K562 (cell line): ENCODE results near the gene EGR1. TPM values are rescaled to one million over a fixed set of nuclear protein-coding genes. Genes with fewer than 3 reads are reported as not detected.

Source experiments
- BRF1 ChIP-seq: IDR thresholded peaks from 3 replicates; pipeline ENCODE4 v1.6.1; 2011; ENCODE audit warnings: borderline replicate concordance, mild to moderate bottlenecking; ENCODE audit not compliant: insufficient read length; ENCODE audit errors: extremely low read depth
- CBX3 ChIP-seq, 2 experiments: IDR thresholded peaks; 1 replicate in 1 of 2; 2 replicates in 1 of 2; pipeline ENCODE4 v1.6.1; 2012; ENCODE audit warnings: inconsistent platforms in 2 of 2, low read length in 2 of 2, borderline replicate concordance in 1 of 2, control low read depth in 1 of 2
- GATAD2B ChIP-seq: fragments of 450-650 bp; IDR thresholded peaks from 2 replicates; pipeline ENCODE4 v1.6.1; 2017; ENCODE audit warnings: mild to moderate bottlenecking, borderline replicate concordance
- KLF10 ChIP-seq: fragments of 250-450 bp; sonication (Bioruptor Pico); IDR thresholded peaks from 2 replicates; pipeline ENCODE4 v1.6.1; 2021; ENCODE audit warnings: matching md5 sums
- MGA ChIP-seq: fragments of 450-650 bp; IDR thresholded peaks from 2 replicates; pipeline ENCODE4 v1.6.1; 2016; ENCODE audit warnings: mild to moderate bottlenecking, moderate library complexity
- MITF ChIP-seq: IDR thresholded peaks from 2 replicates; pipeline ENCODE4 v1.6.1; 2014; ENCODE audit warnings: antibody characterized with exemption
- MTA1 ChIP-seq: fragments of 450-650 bp; IDR thresholded peaks from 2 replicates; pipeline ENCODE4 v1.6.1; 2017; ENCODE audit warnings: borderline replicate concordance
- NFATC3 ChIP-seq: fragments of 450-650 bp; IDR thresholded peaks from 2 replicates; pipeline ENCODE4 v1.6.1; 2017; ENCODE audit warnings: mild to moderate bottlenecking
- NONO ChIP-seq, 2 experiments: fragments of 200-400 bp in 1 of 2; fragments of 450-650 bp in 1 of 2; formaldehyde crosslinking in 1 of 2; IDR thresholded peaks; 2 replicates each; pipeline ENCODE4 v1.6.1; 2017; ENCODE audit warnings: low read depth in 2 of 2, mild to moderate bottlenecking in 2 of 2, moderate library complexity in 2 of 2, low read length in 1 of 2
- NRF1 ChIP-seq, 2 experiments: fragments of 450-650 bp; IDR thresholded peaks in 1 of 2; conservative IDR thresholded peaks in 1 of 2; 2 replicates each; pipeline ENCODE4 v1.6.1; 2014; ENCODE audit warnings: mild to moderate bottlenecking in 2 of 2
- POLR2G ChIP-seq: fragments of 200-400 bp; formaldehyde crosslinking; IDR thresholded peaks from 2 replicates; pipeline ENCODE4 v1.6.1; 2017; ENCODE audit warnings: low read depth, mild to moderate bottlenecking, antibody characterized with exemption, low read length, moderate library complexity
- SAP30 ChIP-seq: fragments of 200-600 bp; sonication (generic); IDR thresholded peaks from 2 replicates; pipeline ENCODE4 v1.6.1; 2012; ENCODE audit warnings: borderline replicate concordance, low read depth, mild to moderate bottlenecking, moderate library complexity, low read length, control low read depth, inconsistent platforms; ENCODE audit not compliant: insufficient read depth, poor library complexity, severe bottlenecking
- SMAD4 ChIP-seq: fragments of 250-450 bp; sonication (Bioruptor Pico); conservative IDR thresholded peaks from 2 replicates; pipeline ENCODE4 v1.8.0; 2021; ENCODE audit warnings: inconsistent platforms, mild to moderate bottlenecking, moderate library complexity
- ZC3H4 ChIP-seq: sonication (generic); formaldehyde crosslinking; IDR thresholded peaks from 2 replicates; pipeline ENCODE4 v1.9.0; 2021; ENCODE audit warnings: missing genetic modification reagents, borderline replicate concordance
- ZNF217 ChIP-seq: sonication (generic); formaldehyde crosslinking; IDR thresholded peaks from 2 replicates; pipeline ENCODE4 v1.8.0; 2022; ENCODE audit warnings: mild to moderate bottlenecking, missing genetic modification reagents
- polyA plus RNA-seq, 8 experiments: library from polyadenylated mRNA; depleted of rRNA in 4 of 8; stranded (reverse) in 5 of 8; unstranded in 3 of 8; fragments of >200 nt; fragmentation: Nextera tagmentation in 2 of 8; fragmentation: Illumina TruSeq in 1 of 8; extraction: Ambion mirVana in 2 of 8; extraction: Trizol in 1 of 8; gene quantifications; 2 replicates each; pipeline versions ENCODE4 v1.2.1 to v1.2.3, GENCODE V29; 2011 to 2014; ENCODE audit warnings: inconsistent platforms in 1 of 8, missing spikeins in 1 of 8
- total RNA-seq, 7 experiments: library from RNA; depleted of rRNA in 6 of 7; stranded (reverse); fragments of >200 nt in 6 of 7; fragmentation: Illumina TruSeq in 2 of 7; extraction: Trizol in 2 of 7; gene quantifications; 2 replicates each; pipeline versions ENCODE4 v1.2.1 to v1.2.3, GENCODE V29; 2011 to 2021; ENCODE audit warnings: low replicate concordance in 1 of 7

EGR1 gene
- total and polyA plus RNA-seq, 9 of the 15 experiments (the other 6 are each of a cell fraction or from before 2014, with no cell fraction given) = 1.3 to 132 (median 21.5) TPM

GRCh38 chr5:138438724-138439476 is 26.4 kb upstream of the EGR1 start, which contains the start of gene REEP2 (continued):
- peak in 1 of 2 experiments; percentile 55; a peak in 1 of 4 replicates for TF ChIP-seq NONO (IDR thresholded peaks at IDR 0.05; ENCODE audit: low read depth in 2 of 2, low read length in 1 of 2)
- no peak for TF ChIP-seq MGA
- no peak for TF ChIP-seq CBX3 (IDR thresholded peaks at IDR 0.05; ENCODE audit: borderline replicate concordance in 1 of 2, low read length in 2 of 2)
- no peak for TF ChIP-seq MTA1
- peak; percentile 76 for TF ChIP-seq GATAD2B
- TF ChIP-seq KLF10 (CRISPR knock-in tag) = no peak
- peak; percentile 47 for TF ChIP-seq POLR2G
- TF ChIP-seq BRF1 = no peak
- no peak for TF ChIP-seq NFATC3
- no peak for TF ChIP-seq ZNF217 (CRISPR knock-in tag)
- TF ChIP-seq SAP30 = no peak
- peak; percentile 90 for TF ChIP-seq SMAD4
- TF ChIP-seq MITF = no peak
- no peak for TF ChIP-seq ZC3H4 (CRISPR knock-in tag)
- TF ChIP-seq NRF1 (conservative IDR thresholded peaks at IDR 0.05 in 1 of 2, IDR thresholded peaks at IDR 0.05 in 1 of 2) = peak; percentile 66 to 68; a peak in 3 of 4 replicates
